Mesenchymal stem cell (in vitro differentiated cells and primary cell): Measurements from ENCODE around the gene TBC1D3B.

ENCODE experiments used
- DNase-seq: peaks from one replicate; pipeline ENCODE4 v3.0.0-alpha.2; 2013
- H2AFZ ChIP-seq: one replicate; pipeline ENCODE4 v1.6.1; 2013; ENCODE audit warnings: low read depth, mild to moderate bottlenecking, control low read depth, inconsistent platforms, low read length, moderate library complexity
- H2AK5ac ChIP-seq: 2 replicates; pipeline ENCODE4 v1.6.1; 2013; ENCODE audit warnings: low read length, moderate library complexity, mild to moderate bottlenecking, inconsistent platforms; ENCODE audit not compliant: severe bottlenecking
- H2BK120ac ChIP-seq: one replicate; pipeline ENCODE4 v1.6.1; 2013; ENCODE audit warnings: low read depth, mild to moderate bottlenecking, inconsistent platforms, low read length, moderate library complexity
- H2BK12ac ChIP-seq, 2 experiments: one replicate each; pipeline ENCODE4 v1.6.1; 2013; ENCODE audit warnings: inconsistent platforms in 2 of 2, low read length in 2 of 2, mild to moderate bottlenecking in 2 of 2, moderate library complexity in 2 of 2, control low read depth in 1 of 2
- H2BK15ac ChIP-seq: one replicate; pipeline ENCODE4 v1.6.1; 2013; ENCODE audit warnings: mild to moderate bottlenecking, low read depth, inconsistent platforms; ENCODE audit not compliant: poor library complexity, severe bottlenecking
- H2BK5ac ChIP-seq: 2 replicates; pipeline ENCODE4 v1.6.1; 2013; ENCODE audit warnings: low read depth, mild to moderate bottlenecking, low read length, control low read depth, inconsistent platforms; ENCODE audit not compliant: poor library complexity, severe bottlenecking
- H3K14ac ChIP-seq, 2 experiments: one replicate each; pipeline ENCODE4 v1.6.1; 2013; ENCODE audit warnings: inconsistent platforms in 2 of 2, low read length in 2 of 2, control low read depth in 1 of 2, mild to moderate bottlenecking in 1 of 2, moderate library complexity in 1 of 2
- H3K18ac ChIP-seq, 2 experiments: one replicate each; pipeline ENCODE4 v1.6.1; 2013; ENCODE audit warnings: inconsistent platforms in 2 of 2, low read length in 2 of 2, control low read depth in 1 of 2, low read depth in 1 of 2, mild to moderate bottlenecking in 1 of 2
- H3K23ac ChIP-seq, 2 experiments: one replicate each; pipeline ENCODE4 v1.6.1; 2013; ENCODE audit warnings: inconsistent platforms in 2 of 2, low read length in 2 of 2, mild to moderate bottlenecking in 2 of 2, moderate library complexity in 2 of 2, control low read depth in 1 of 2
- H3K27ac ChIP-seq: 2 replicates; pipeline ENCODE4 v1.5.1; 2013; ENCODE audit warnings: mild to moderate bottlenecking, moderate library complexity, low read length, control low read depth, inconsistent platforms; ENCODE audit not compliant: poor library complexity, severe bottlenecking
- H3K27me3 ChIP-seq, 2 experiments: 2 replicates each; pipeline versions ENCODE4 v1.6.1 to v1.7.0; 2013; ENCODE audit warnings: low read length in 2 of 2, mild to moderate bottlenecking in 2 of 2, moderate library complexity in 2 of 2, control low read depth in 1 of 2, inconsistent platforms in 1 of 2; ENCODE audit not compliant: control insufficient read depth in 1 of 2, insufficient read depth in 1 of 2
- H3K36me3 ChIP-seq, 2 experiments: 2 replicates each; pipeline versions ENCODE4 v1.6.1 to v1.7.0; 2013; ENCODE audit warnings: low read length in 2 of 2, control low read depth in 1 of 2, inconsistent platforms in 1 of 2, low read depth in 1 of 2, mild to moderate bottlenecking in 1 of 2; ENCODE audit not compliant: insufficient read depth in 2 of 2, control insufficient read depth in 1 of 2
- H3K4ac ChIP-seq, 2 experiments: one replicate each; pipeline ENCODE4 v1.6.1; 2013; ENCODE audit warnings: inconsistent platforms in 2 of 2, low read length in 2 of 2, mild to moderate bottlenecking in 2 of 2, moderate library complexity in 2 of 2, control low read depth in 1 of 2, low read depth in 1 of 2
- H3K4me1 ChIP-seq: 2 replicates; pipeline ENCODE4 v1.6.1; 2013; ENCODE audit warnings: low read depth, low read length, control low read depth; ENCODE audit not compliant: control insufficient read depth, insufficient read depth
- H3K4me2 ChIP-seq: 2 replicates; pipeline ENCODE4 v1.6.1; 2013; ENCODE audit warnings: low read length, mild to moderate bottlenecking, inconsistent platforms; ENCODE audit not compliant: poor library complexity, severe bottlenecking
- H3K4me3 ChIP-seq, 2 experiments: 2 replicates each; pipeline versions ENCODE4 v1.5.1 to v1.7.0; 2013; ENCODE audit warnings: low read length in 2 of 2, mild to moderate bottlenecking in 2 of 2, control low read depth in 1 of 2, low read depth in 1 of 2; ENCODE audit not compliant: insufficient read depth in 1 of 2
- H3K79me1 ChIP-seq: replicated peaks from 2 replicates; pipeline ENCODE4 v1.6.1; 2013; ENCODE audit warnings: mild to moderate bottlenecking, control low read depth, low read length, inconsistent platforms; ENCODE audit not compliant: poor library complexity, severe bottlenecking
- H3K9ac ChIP-seq: 2 replicates; pipeline ENCODE4 v1.7.0; 2013; ENCODE audit warnings: mild to moderate bottlenecking, low read length, moderate library complexity
- H3K9me3 ChIP-seq: 2 replicates; pipeline ENCODE4 v1.7.0; 2013; ENCODE audit warnings: mild to moderate bottlenecking, low read length; ENCODE audit not compliant: control insufficient read depth
- H4K8ac ChIP-seq: one replicate; pipeline ENCODE4 v1.6.1; 2013; ENCODE audit warnings: inconsistent platforms, mild to moderate bottlenecking, low read length, moderate library complexity
- H4K91ac ChIP-seq: one replicate; pipeline ENCODE4 v1.6.1; 2013; ENCODE audit warnings: mild to moderate bottlenecking, low read length, inconsistent platforms
- WGBS: methylation state at CpG from one replicate; pipeline ENCODE4 v1.1.7; 2013; ENCODE audit warnings: mixed read lengths; 5-methylcytosine and 5-hydroxymethylcytosine counted together

The TBC1D3B gene

GRCh38 chr17:36185416-36185815 lies 9.0 kb upstream of the TBC1D3B start:
- no peak overlapping the region for H4K8ac ChIP-seq
- WGBS: no CpG with 5 or more reads among the region's 2 CpGs
- no peak overlapping the region for H4K91ac ChIP-seq

GRCh38 chr17:36184023-36184765 lies 7.8 kb upstream of the TBC1D3B start:
- H3K4me3 ChIP-seq: peak overlapping the region in 1 of 2 experiments; percentile 74
- peak overlapping the region in 1 of 2 experiments; percentile 29 for H3K4ac ChIP-seq
- no peaks in the 10 kb centered on the region for H3K79me1 ChIP-seq
- no peaks in the 10 kb centered on the region for H3K36me3 ChIP-seq
- H2BK15ac ChIP-seq: no peak overlapping the region
- H3K9me3 ChIP-seq: no peaks in the 10 kb centered on the region
- H4K91ac ChIP-seq: no peak overlapping the region
- H3K27ac ChIP-seq: no peak overlapping the region
- H2AFZ ChIP-seq: no peak overlapping the region
- peak overlapping the region; percentile 73 for H3K9ac ChIP-seq
- no peak overlapping the region for H3K18ac ChIP-seq
- H3K23ac ChIP-seq: no peak overlapping the region
- WGBS: 85% methylated on average over 12 of the region's 12 CpGs
- no peak overlapping the region for H2AK5ac ChIP-seq
- H2BK120ac ChIP-seq: no peak overlapping the region
- H2BK5ac ChIP-seq: no peak overlapping the region
- peaks cover 16 to 22% of the 10 kb centered on the region in 2 experiments for H3K27me3 ChIP-seq
- no peak for DNase-seq
- H4K8ac ChIP-seq: no peak overlapping the region
- H2BK12ac ChIP-seq: peak overlapping the region in 1 of 2 experiments; percentile 59
- H3K4me2 ChIP-seq: no peak overlapping the region
- no peak overlapping the region for H3K14ac ChIP-seq
- H3K4me1 ChIP-seq: peaks cover 16% of the 10 kb centered on the region

More at GRCh38 chr17:36185416-36185815, 9.0 kb upstream of the TBC1D3B start:
- H2BK120ac ChIP-seq: no peak overlapping the region
- no peak overlapping the region for H3K14ac ChIP-seq
- no peak overlapping the region for H3K4ac ChIP-seq
- peaks cover 16% of the 10 kb centered on the region for H3K4me1 ChIP-seq
- no peak overlapping the region for H3K9ac ChIP-seq
- H3K18ac ChIP-seq: no peak overlapping the region
- no peaks in the 10 kb centered on the region for H3K9me3 ChIP-seq
- no peak overlapping the region for H3K4me2 ChIP-seq
- no peak overlapping the region for H2BK12ac ChIP-seq
- H2BK15ac ChIP-seq: no peak overlapping the region
- H3K27me3 ChIP-seq: peaks cover 16 to 22% of the 10 kb centered on the region in 2 experiments
- DNase-seq: no peak
- H2BK5ac ChIP-seq: no peak overlapping the region
- H2AFZ ChIP-seq: no peak overlapping the region
- H3K27ac ChIP-seq: no peak overlapping the region
- H3K4me3 ChIP-seq: no peak overlapping the region
- no peak overlapping the region for H3K23ac ChIP-seq
- no peaks in the 10 kb centered on the region for H3K36me3 ChIP-seq
- H3K79me1 ChIP-seq: no peaks in the 10 kb centered on the region
- H2AK5ac ChIP-seq: no peak overlapping the region

GRCh38 chr17:36183001-36183971 lies 6.8 kb upstream of the TBC1D3B start:
- Histone ChIP-seq H3K4me3 (peak overlapping the region; percentile 61 to 74), H3K27me3 (peaks cover 16 to 20% of the 10 kb centered on the region in 2 experiments), H4K91ac (peak overlapping the region; percentile 92), H2AK5ac (no peak overlapping the region), H2BK15ac (peak overlapping the region; percentile 95), H3K23ac (peak overlapping the region; percentile 16 to 27), H3K4me1 (peaks cover 16% of the 10 kb centered on the region), H2BK12ac (peak overlapping the region; percentile 59 to 71), H2AFZ (peak overlapping the region; percentile 58), H2BK120ac (peak overlapping the region; percentile 93), H3K9me3 (no peaks in the 10 kb centered on the region), H3K18ac (peak overlapping the region; percentile 79 to 80), H3K36me3 (no peaks in the 10 kb centered on the region), H3K4me2 (peak overlapping the region; percentile 91), H3K9ac (peak overlapping the region; percentile 73), H3K14ac (peak overlapping the region; percentile 53 to 99), H4K8ac (peak overlapping the region; percentile 92), H2BK5ac (no peak overlapping the region), H3K79me1 (no peaks in the 10 kb centered on the region), H3K4ac (peak overlapping the region; percentile 34 to 67), H3K27ac (no peak overlapping the region)
- DNase-seq: peak; percentile 78
- 4% methylated on average over 73 of the region's 76 CpGs for WGBS
